Measurements from ENCODE around the gene MNX1. TPM values are rescaled to one million over a fixed set of nuclear protein-coding genes. Genes with fewer than 3 reads are reported as not detected.

MNX1 gene
- 0.14 TPM in 1 of 2 replicates, not detected in the other for total RNA-seq

- intact Hi-C loops (cut with micrococcal nuclease), result loop anchor here (1.0 kb wide), 2 partner anchors 9 to 10 kb away; no protein-coding TSS in a partner anchor
Observed at GRCh38 chr7:157010588-157011332, at the start of gene MNX1. Gene MNX1 (minus strand): TSS chr7:157010663. CDS start chr7:157010350, 313 bp downstream.

GRCh38 chr7:157059534-157059933 lies 49.1 kb upstream of the MNX1 start:
- intact Hi-C loops (cut with micrococcal nuclease), result no loop called here

- intact Hi-C loops (cut with micrococcal nuclease), result no loop called here
Observed at GRCh38 chr7:157058701-157059100, 48.2 kb upstream of the MNX1 start.

- intact Hi-C loops (cut with micrococcal nuclease), result no loop called here
Observed at GRCh38 chr7:157058068-157058467, 47.6 kb upstream of the MNX1 start.

- intact Hi-C loops (cut with micrococcal nuclease), result no loop called here
Observed at GRCh38 chr7:157056957-157057902, 46.8 kb upstream of the MNX1 start.

GRCh38 chr7:157056246-157056645 lies 45.8 kb upstream of the MNX1 start:
- intact Hi-C loops (cut with micrococcal nuclease), result no loop called here

- intact Hi-C loops (cut with micrococcal nuclease), result no loop called here
Observed at GRCh38 chr7:157054927-157055326, 44.5 kb upstream of the MNX1 start.

- intact Hi-C loops (cut with micrococcal nuclease), result no loop called here
Observed at GRCh38 chr7:157053118-157053517, 42.7 kb upstream of the MNX1 start.

GRCh38 chr7:157047148-157047547 lies 36.7 kb upstream of the MNX1 start:
- intact Hi-C loops (cut with micrococcal nuclease), result no loop called here

GRCh38 chr7:157046681-157047080 lies 36.2 kb upstream of the MNX1 start:
- intact Hi-C loops (cut with micrococcal nuclease), result no loop called here

GRCh38 chr7:157044943-157045660 lies 34.6 kb upstream of the MNX1 start:
- intact Hi-C loops (cut with micrococcal nuclease), result no loop called here

- intact Hi-C loops (cut with micrococcal nuclease), result no loop called here
Observed at GRCh38 chr7:157044147-157044687, 33.8 kb upstream of the MNX1 start.

- intact Hi-C loops (cut with micrococcal nuclease), result no loop called here
Observed at GRCh38 chr7:157043745-157044144, 33.3 kb upstream of the MNX1 start.

- intact Hi-C loops (cut with micrococcal nuclease), result no loop called here
Observed at GRCh38 chr7:157041514-157042277, 31.2 kb upstream of the MNX1 start.

GRCh38 chr7:157041004-157041403 lies 30.5 kb upstream of the MNX1 start:
- intact Hi-C loops (cut with micrococcal nuclease), result no loop called here

GRCh38 chr7:157037635-157038034 lies 27.2 kb upstream of the MNX1 start:
- intact Hi-C loops (cut with micrococcal nuclease), result no loop called here

- intact Hi-C loops (cut with micrococcal nuclease), result no loop called here
Observed at GRCh38 chr7:157037028-157037427, 26.6 kb upstream of the MNX1 start.

GRCh38 chr7:157035979-157036378 lies 25.5 kb upstream of the MNX1 start:
- intact Hi-C loops (cut with micrococcal nuclease), result no loop called here

- intact Hi-C loops (cut with micrococcal nuclease), result no loop called here
Observed at GRCh38 chr7:157035302-157035701, 24.8 kb upstream of the MNX1 start.

All from T-helper 2 cell treated with Interferon-gamma antibody and Interleukin-4, amounts not matched to agents 100 ng/mL and 5 ng/mL, for 36 hours (primary cell).